Measurements from ENCODE around the gene FIGLA. TPM values are rescaled to one million over a fixed set of nuclear protein-coding genes. Genes with fewer than 3 reads are reported as not detected.

Gene FIGLA, protein sequence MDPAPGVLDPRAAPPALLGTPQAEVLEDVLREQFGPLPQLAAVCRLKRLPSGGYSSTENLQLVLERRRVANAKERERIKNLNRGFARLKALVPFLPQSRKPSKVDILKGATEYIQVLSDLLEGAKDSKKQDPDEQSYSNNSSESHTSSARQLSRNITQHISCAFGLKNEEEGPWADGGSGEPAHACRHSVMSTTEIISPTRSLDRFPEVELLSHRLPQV
- not detected for total RNA-seq

DNA sequence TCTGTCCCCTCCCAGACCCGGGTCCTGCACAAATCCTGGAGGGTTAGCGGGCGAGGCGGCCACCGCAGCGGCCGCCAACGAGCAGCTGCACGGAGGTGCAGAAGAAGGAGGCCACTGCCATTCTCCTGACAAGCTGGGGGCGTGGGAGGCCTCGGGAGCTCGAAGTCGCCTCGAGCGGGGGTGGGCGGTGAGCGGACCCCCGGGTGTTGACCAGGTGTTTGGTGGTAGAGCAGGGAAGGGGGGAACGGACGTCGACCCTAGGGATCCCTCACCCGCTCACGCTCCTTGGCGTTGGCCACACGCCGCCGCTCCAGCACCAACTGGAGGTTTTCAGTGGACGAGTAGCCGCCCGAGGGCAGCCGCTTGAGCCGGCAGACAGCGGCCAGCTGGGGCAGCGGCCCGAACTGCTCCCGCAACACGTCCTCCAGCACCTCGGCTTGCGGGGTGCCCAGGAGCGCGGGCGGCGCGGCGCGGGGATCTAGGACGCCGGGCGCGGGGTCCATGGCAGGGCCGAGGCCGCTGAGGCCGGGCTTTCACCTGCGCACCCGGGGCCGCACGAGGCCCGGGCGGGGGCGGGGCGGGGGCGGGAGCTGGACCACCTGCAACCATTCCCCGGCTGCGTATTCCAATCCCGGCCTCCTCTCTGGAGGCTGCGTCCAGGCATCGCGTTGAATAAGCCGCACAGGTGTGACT lies at the start of gene FIGLA:
TSS of gene FIGLA (minus strand) at position 508 of the 693 bp plus-strand sequence. CDS start at position 503, 5 bp downstream.
- H3K27me3 ChIP-seq = peaks cover 74% of the 10 kb centered on the region
- peaks cover 14% of the 10 kb centered on the region for H3K4me1 ChIP-seq
- 3% methylated on average over 9 of the region's 69 CpGs for whole genome bisulfite sequencing
- no peaks in the 10 kb centered on the region for H3K36me3 ChIP-seq
- TF ChIP-seq, protein P1, sequence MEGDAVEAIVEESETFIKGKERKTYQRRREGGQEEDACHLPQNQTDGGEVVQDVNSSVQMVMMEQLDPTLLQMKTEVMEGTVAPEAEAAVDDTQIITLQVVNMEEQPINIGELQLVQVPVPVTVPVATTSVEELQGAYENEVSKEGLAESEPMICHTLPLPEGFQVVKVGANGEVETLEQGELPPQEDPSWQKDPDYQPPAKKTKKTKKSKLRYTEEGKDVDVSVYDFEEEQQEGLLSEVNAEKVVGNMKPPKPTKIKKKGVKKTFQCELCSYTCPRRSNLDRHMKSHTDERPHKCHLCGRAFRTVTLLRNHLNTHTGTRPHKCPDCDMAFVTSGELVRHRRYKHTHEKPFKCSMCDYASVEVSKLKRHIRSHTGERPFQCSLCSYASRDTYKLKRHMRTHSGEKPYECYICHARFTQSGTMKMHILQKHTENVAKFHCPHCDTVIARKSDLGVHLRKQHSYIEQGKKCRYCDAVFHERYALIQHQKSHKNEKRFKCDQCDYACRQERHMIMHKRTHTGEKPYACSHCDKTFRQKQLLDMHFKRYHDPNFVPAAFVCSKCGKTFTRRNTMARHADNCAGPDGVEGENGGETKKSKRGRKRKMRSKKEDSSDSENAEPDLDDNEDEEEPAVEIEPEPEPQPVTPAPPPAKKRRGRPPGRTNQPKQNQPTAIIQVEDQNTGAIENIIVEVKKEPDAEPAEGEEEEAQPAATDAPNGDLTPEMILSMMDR (IDR thresholded peaks at IDR 0.05) = no peak
- TF ChIP-seq POLR2AphosphoS5 (IDR thresholded peaks at IDR 0.05) (no peak), POLR2A (IDR thresholded peaks at IDR 0.05) (no peak)
- DNase-seq (ENCODE audit: low spot score in 2 of 2) = no peak
- no peaks in the 10 kb centered on the region for H3K9me3 ChIP-seq
- no peak within 1 kb of the TSS for H3K27ac ChIP-seq
- H3K4me3 ChIP-seq = peak within 1 kb of the TSS; percentile 41

DNA sequence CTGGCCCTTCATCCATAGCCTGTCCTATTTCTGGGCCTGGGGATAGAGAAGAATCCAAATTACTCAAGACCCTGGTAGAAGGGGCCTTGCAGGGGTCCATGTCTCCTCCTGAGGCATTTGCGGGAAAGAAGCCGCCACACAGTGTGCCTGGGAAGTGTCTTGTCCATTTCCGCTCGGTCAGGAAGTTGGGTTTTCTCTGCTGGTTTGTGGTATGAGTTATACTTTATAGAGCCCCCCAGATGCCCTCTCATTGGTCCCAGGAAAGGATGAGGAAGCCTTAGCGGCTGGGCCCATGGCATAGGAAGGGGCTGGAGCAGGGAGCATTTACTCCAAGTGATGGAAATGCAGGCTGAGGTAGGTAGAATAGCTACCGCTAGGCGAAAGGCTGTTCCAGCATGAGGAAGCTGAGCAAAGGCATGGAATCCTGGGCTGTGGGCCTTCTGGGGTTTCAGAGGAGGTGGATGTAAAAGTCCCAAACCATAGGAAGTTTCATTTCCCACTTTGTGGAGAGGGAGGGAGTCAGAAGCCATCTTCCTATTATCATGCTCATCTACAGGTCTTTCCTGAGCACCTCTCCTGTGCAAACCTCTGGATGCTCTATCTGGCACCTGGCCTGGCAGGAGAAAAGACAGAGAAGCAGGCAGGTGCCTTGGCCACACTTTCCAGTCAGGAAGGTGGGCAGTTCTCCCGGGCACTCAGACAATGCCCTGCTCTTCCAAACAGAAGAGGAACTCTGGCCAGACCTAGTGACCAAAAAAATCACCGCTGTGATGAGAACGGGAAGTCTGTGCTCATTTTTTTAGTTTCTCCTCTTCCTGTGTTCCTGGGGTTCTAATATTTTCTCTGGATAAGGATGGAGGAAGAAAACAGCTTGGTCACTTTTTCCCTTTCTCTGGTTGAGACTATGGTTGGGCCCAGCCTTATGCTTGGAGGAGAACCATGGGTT lies 47.8 kb upstream of the FIGLA start:
- peaks cover 23% of the 10 kb centered on the region for H3K27me3 ChIP-seq
- H3K36me3 ChIP-seq = no peaks in the 10 kb centered on the region
- TF ChIP-seq EP300 (IDR thresholded peaks at IDR 0.05) = no peak
- TF ChIP-seq POLR2AphosphoS5 (IDR thresholded peaks at IDR 0.05) = no peak
- TF ChIP-seq, protein P1 (IDR thresholded peaks at IDR 0.05) = no peak
- no peak for TF ChIP-seq POLR2A (IDR thresholded peaks at IDR 0.05)
- 82% methylated on average over 10 of the region's 10 CpGs for WGBS
- H3K9me3 ChIP-seq = no peaks in the 10 kb centered on the region
- H3K4me1 ChIP-seq = no peaks in the 10 kb centered on the region
- H3K4me3 ChIP-seq = no peak overlapping the region
- DNase-seq (ENCODE audit: low spot score in 2 of 2) = no peak
- no peak overlapping the region for H3K27ac ChIP-seq

DNA sequence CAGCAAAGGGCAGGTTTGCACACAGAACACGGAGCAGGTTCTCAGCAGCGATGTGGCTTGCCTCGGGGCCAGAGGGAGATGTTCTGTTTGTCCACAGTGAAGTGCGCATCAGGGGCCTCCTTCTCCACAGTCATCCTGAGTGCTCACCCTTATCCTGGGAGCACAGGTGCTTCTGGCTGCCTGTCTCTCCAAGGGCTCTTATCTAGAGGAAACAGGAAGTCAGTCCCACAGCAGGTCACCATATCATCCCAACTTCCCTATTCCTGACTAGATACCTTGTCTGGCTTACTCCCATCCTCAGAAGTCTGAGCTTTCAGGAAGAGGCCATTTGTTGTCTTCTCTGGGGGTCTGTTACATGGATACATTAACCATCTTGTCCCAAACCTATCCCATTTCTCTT lies 45.2 kb upstream of the FIGLA start, which contains the start of gene CD207:
TSS of gene CD207 (minus strand) at position 174 of the 400 bp plus-strand sequence. CDS start at position 134, 40 bp downstream.
- Histone ChIP-seq H3K27ac (no peak within 1 kb of the TSS), H3K27me3 (peaks cover 10% of the 10 kb centered on the region), H3K36me3 (no peaks in the 10 kb centered on the region), H3K4me1 (no peaks in the 10 kb centered on the region), H3K9me3 (no peaks in the 10 kb centered on the region), H3K4me3 (no peak within 1 kb of the TSS)
- TF ChIP-seq, protein P1 (IDR thresholded peaks at IDR 0.05) = no peak
- no peak for TF ChIP-seq POLR2AphosphoS5 (IDR thresholded peaks at IDR 0.05)
- TF ChIP-seq POLR2A (IDR thresholded peaks at IDR 0.05) = no peak
- no peak for TF ChIP-seq EP300 (IDR thresholded peaks at IDR 0.05)
- DNase-seq (ENCODE audit: low spot score in 2 of 2) = no peak
- WGBS = 74% methylated on average over 4 of the region's 4 CpGs

DNA sequence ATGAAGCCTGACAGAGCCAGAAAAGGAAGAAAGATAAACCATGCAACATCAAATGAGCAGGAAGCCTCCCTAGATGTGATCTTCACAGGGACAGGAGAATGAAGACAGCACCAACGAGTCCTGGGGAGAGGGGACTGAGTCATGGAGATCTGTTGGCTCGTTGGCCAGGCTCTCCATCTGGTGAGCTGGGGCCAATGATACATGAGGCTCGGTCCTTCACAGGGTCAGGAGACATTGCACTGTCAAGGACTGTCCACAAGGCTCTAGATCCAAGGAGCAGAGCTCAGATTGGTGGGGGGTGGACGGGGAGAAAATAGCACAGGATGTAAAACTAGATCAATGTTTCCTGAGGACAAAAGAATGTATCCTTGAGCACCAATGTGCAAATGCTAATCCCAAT lies 44.4 kb upstream of the FIGLA start:
- Histone ChIP-seq H3K36me3 (no peaks in the 10 kb centered on the region), H3K4me3 (no peak overlapping the region), H3K4me1 (no peaks in the 10 kb centered on the region), H3K27ac (no peak overlapping the region), H3K27me3 (peaks cover 10% of the 10 kb centered on the region), H3K9me3 (no peaks in the 10 kb centered on the region)
- TF ChIP-seq, protein P1 (IDR thresholded peaks at IDR 0.05) = no peak
- TF ChIP-seq EP300 (IDR thresholded peaks at IDR 0.05) (no peak), POLR2AphosphoS5 (IDR thresholded peaks at IDR 0.05) (no peak), POLR2A (IDR thresholded peaks at IDR 0.05) (no peak)
- DNase-seq (ENCODE audit: low spot score in 2 of 2) = no peak
- 69% methylated on average over 4 of the region's 4 CpGs for WGBS

Measured in suprapubic skin (tissue), 4 donors.